ENCODE data around the gene PCSK5.

PCSK5 gene

DNA sequence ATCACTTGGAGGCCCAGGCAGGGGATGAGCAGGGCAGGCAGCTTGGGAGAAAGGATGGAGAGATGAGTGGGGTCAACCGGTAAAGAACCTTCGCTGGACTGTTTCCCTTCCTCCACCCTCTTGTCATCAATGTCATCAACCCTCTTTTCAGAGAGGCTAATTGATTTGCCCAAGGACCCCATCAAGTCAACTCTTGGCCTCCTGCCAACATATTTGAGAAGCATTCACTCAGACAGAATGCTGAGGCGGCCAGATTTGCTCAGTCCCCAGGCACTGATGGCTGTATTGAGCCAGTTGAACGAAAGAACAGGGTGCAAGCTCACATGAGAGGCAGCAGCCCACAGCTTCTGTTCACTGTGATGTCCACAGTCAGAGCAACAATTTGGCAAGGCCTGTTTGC, 310.3 kb downstream of the PCSK5 start:
- no peak overlapping the region for H3K4me3 ChIP-seq (ENCODE audit: low read length)
- no peak for TF ChIP-seq ZNF274 (IDR thresholded peaks at IDR 0.05; ENCODE audit: low read depth, low read length)

DNA sequence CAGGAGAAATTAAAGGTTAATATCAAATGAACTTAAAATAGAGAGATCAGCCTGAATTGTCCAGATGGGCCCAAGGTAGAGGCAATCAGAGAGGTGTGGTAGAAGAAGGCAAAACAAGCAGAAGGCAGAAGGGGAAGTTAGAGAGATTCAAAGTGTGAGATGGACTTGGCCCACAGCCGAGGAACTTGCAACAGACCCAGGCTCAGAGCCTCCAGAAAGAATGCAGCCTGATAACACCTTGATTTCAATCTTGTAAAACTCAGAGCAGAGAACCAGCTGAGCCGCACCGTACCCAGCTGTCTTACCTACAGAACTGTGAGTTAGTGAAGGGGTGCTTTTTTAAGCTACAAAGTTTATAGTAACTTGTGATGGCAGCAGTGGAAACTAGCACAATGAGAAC, 312.9 kb downstream of the PCSK5 start:
- no peak for TF ChIP-seq ZNF274 (IDR thresholded peaks at IDR 0.05; ENCODE audit: low read depth, low read length)
- H3K4me3 ChIP-seq (ENCODE audit: low read length): no peak overlapping the region

GRCh38 chr9:76206821-76207220, 316.3 kb downstream of the PCSK5 start:
- no peak for TF ChIP-seq ZNF274 (IDR thresholded peaks at IDR 0.05; ENCODE audit: low read depth, low read length)
- no peak overlapping the region for H3K4me3 ChIP-seq (ENCODE audit: low read length)

DNA sequence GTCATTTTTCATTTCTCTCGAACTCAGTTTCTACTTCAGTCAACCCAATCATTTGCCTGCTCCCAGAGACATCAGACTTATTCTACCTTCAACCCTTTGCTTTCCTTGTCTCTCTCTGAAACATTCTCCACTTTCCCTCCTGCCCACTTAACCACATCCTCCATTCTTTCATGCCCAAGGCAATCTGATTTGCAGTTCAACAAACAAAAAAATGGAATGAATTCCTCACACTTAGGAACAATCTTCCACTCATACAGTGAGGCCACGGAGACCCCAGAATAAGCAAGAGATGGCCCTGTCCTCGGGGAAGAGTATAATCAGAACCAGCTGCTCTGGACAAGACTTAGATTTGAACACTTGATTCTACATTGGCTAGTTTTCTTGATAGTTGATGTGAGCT, 323.3 kb downstream of the PCSK5 start:
- no peak for TF ChIP-seq ZNF274 (IDR thresholded peaks at IDR 0.05; ENCODE audit: low read depth, low read length)
- no peak overlapping the region for H3K4me3 ChIP-seq (ENCODE audit: low read length)

GRCh38 chr9:76215066-76215465, 324.6 kb downstream of the PCSK5 start:
- H3K4me3 ChIP-seq (ENCODE audit: low read length): no peak overlapping the region
- TF ChIP-seq ZNF274 (IDR thresholded peaks at IDR 0.05; ENCODE audit: low read depth, low read length): no peak

- no peak overlapping the region for H3K4me3 ChIP-seq (ENCODE audit: low read length)
- TF ChIP-seq ZNF274 (IDR thresholded peaks at IDR 0.05; ENCODE audit: low read depth, low read length): no peak
Measured at GRCh38 chr9:76216161-76216649, 325.7 kb downstream of the PCSK5 start.

DNA sequence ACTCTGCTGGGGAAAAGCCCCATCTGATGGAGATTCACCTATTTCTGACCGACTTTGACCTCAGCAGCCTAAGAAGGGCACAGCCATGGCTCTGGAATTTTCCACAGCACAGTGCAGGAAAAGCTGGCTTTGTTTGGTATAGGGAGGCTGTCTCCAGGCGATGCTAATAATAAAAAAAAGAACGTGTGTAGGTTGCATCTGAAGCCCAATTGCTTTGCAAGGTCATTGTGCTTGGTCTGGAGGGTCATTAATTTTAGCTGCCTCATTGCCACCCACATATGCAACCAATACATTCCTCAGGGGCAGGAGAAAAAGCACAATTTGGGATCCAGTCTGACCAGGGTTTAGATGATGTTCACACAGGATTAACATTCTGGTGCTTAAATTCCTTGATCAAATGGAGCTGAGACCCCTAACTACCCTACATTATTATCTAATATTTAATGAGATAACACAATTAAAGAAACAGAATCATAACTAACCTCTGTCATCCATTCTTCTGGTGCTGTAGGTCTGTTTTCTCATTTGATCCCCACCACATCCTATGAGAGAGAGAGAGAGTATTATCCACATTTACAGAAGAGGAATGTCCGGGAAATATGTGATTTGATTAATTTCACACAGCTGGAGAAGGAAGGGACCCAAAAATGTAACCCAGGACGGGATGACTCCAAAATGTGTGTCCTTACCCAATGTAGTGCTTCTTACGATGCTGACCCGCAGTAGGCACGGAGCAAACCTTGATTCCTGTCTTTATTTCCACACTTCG, 327.8 kb downstream of the PCSK5 start:
- TF ChIP-seq ZNF274 (IDR thresholded peaks at IDR 0.05; ENCODE audit: low read depth, low read length): no peak
- H3K4me3 ChIP-seq (ENCODE audit: low read length): no peak overlapping the region

- H3K4me3 ChIP-seq (ENCODE audit: low read length): no peak overlapping the region
- no peak for TF ChIP-seq ZNF274 (IDR thresholded peaks at IDR 0.05; ENCODE audit: low read depth, low read length)
Measured at GRCh38 chr9:76218886-76219445, 328.5 kb downstream of the PCSK5 start.

DNA sequence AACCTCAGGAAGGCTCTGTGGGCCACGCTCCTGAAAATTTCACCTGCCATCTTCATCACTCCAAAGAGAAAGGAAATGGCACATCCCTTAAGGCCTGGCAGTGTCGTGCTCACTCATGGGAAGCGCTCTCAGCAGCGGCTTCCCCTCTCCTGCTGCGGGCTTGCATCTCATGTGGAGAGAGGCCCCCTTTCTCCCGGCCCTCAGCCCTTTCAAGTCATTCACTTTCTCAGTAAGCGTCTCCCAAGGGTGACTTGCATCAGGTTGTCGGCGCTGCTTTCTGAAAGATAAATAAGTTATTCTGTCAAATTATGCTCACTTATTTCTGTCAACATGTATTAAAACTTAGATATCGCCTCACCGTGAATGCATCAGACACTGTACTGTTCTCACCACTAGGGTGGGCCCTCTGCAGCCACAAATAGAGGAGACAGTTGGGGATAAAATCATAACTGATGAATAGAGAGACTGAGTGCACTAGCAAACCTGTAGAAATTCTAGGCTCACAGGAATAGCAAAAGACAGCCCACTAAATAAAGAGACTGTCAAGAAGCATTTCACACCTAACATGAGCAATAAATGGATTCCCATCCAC, 329.2 kb downstream of the PCSK5 start:
- no peak overlapping the region for H3K4me3 ChIP-seq (ENCODE audit: low read length)
- no peak for TF ChIP-seq ZNF274 (IDR thresholded peaks at IDR 0.05; ENCODE audit: low read depth, low read length)

DNA sequence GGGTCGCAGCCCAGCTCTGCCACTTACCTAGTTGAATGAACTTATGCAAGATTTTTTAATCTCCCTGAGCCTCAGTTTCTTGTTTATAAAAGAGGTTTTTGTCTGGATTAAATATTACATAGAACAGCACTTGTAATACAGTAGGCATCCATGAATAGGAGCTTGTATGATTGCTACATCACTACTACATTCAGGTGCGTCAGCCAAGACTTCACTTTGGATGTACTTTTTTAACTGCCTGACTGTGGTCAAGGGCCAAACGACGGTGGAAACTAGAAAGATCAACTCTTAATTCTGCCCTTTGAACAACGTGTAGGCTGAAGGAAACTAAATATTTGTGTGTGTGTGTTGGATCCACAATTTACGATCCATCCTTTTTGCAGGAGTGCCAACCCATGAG, 330.9 kb downstream of the PCSK5 start:
- no peak for TF ChIP-seq ZNF274 (IDR thresholded peaks at IDR 0.05; ENCODE audit: low read depth, low read length)

DNA sequence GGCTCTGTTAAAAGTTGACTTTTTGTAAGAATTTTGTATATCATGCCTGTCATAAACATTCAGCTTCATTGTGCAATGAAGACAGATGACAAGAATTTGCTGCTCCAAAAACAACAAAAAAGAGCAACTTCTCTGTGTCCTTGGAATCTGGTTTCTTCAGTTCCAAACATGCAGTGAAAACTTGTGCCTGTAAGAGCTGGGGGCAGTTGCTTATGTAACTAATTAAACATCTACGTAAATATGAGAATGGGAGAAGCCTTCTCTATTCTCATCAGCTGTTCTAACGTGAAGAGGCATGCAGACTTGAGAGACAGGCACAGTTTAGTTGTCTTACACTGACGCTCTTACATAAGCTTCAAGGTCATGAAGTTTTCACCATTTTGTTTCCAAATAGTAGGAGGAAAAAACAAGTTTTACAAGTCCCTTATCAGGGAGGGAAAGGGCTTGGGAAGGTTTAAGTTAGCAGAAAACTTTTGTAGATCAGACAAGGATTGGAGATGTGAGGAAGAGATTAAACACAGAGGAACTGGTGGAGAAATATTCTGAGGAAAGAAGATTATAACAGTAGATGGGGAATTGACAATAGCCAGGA, 333.4 kb downstream of the PCSK5 start:
- H3K4me3 ChIP-seq (ENCODE audit: low read length): no peak overlapping the region
- no peak for TF ChIP-seq ZNF274 (IDR thresholded peaks at IDR 0.05; ENCODE audit: low read depth, low read length)

More for the DNA sequence above, 330.9 kb downstream of the PCSK5 start:
- H3K4me3 ChIP-seq (ENCODE audit: low read length): no peak overlapping the region

DNA sequence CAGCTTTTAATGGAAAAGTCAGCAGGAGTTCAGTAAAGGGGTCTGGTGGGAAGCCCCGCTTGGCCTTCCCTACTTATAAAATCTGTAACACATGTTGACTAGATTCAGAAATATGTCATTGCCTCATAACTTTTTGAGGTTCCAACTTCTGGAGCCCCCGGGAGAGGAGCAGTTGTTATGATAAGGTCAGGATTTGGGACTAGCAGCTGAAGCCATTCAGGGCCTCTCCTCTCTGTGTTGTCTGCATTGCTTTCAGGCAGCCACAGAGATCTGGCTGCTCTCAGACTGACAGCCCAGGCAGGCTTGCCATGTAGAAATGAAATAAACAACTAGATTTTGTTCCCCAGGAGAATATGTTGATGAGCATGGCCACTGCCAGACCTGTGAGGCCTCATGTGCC, 336.7 kb downstream of the PCSK5 start:
- no peak overlapping the region for H3K4me3 ChIP-seq (ENCODE audit: low read length)
- no peak for TF ChIP-seq ZNF274 (IDR thresholded peaks at IDR 0.05; ENCODE audit: low read depth, low read length)

GRCh38 chr9:76231001-76231400, 340.5 kb downstream of the PCSK5 start:
- H3K4me3 ChIP-seq (ENCODE audit: low read length): no peak overlapping the region
- TF ChIP-seq ZNF274 (IDR thresholded peaks at IDR 0.05; ENCODE audit: low read depth, low read length): no peak

GRCh38 chr9:76232861-76233489, 342.5 kb downstream of the PCSK5 start:
- TF ChIP-seq ZNF274 (IDR thresholded peaks at IDR 0.05; ENCODE audit: low read depth, low read length): no peak

More at GRCh38 chr9:76232861-76233489, 342.5 kb downstream of the PCSK5 start:
- H3K4me3 ChIP-seq (ENCODE audit: low read length): no peak overlapping the region
